Cortex of kidney (tissue), 1 donor: ENCODE data around the gene TBC1D4.

Experiments
- DNase-seq: peaks from one replicate; lab custom pipeline; 2025; lab: John Stamatoyannopoulos, UW

The TBC1D4 gene

GRCh38 chr13:75485286-75486062, 3.5 kb upstream of the TBC1D4 start:
- DNase-seq, result no peak

- DNase-seq, result no peak
Observed at GRCh38 chr13:75482820-75483079, 781 bp upstream of the TBC1D4 start.

GRCh38 chr13:75481176-75482069, 546 bp downstream of the TBC1D4 start:
- no peak for DNase-seq

GRCh38 chr13:75480671-75481175, 1.2 kb downstream of the TBC1D4 start:
- DNase-seq, result peak; percentile 9

- no peak for DNase-seq
Observed at GRCh38 chr13:75479102-75479740, 2.7 kb downstream of the TBC1D4 start.

- no peak for DNase-seq
Observed at GRCh38 chr13:75478659-75479058, 3.3 kb downstream of the TBC1D4 start.

GRCh38 chr13:75474956-75475355, 7.0 kb downstream of the TBC1D4 start:
- no peak for DNase-seq

- DNase-seq, result no peak
Observed at GRCh38 chr13:75473468-75473867, 8.5 kb downstream of the TBC1D4 start.

- no peak for DNase-seq
Observed at GRCh38 chr13:75470676-75471075, 11.3 kb downstream of the TBC1D4 start.

GRCh38 chr13:75469047-75469446, 12.9 kb downstream of the TBC1D4 start:
- DNase-seq, result no peak

- no peak for DNase-seq
Observed at GRCh38 chr13:75468602-75469001, 13.4 kb downstream of the TBC1D4 start.

- no peak for DNase-seq
Observed at GRCh38 chr13:75468098-75468497, 13.9 kb downstream of the TBC1D4 start.

- DNase-seq, result no peak
Observed at GRCh38 chr13:75467040-75467728, 14.8 kb downstream of the TBC1D4 start.

- no peak for DNase-seq
Observed at GRCh38 chr13:75465236-75465635, 16.7 kb downstream of the TBC1D4 start.

GRCh38 chr13:75461314-75461713, 20.7 kb downstream of the TBC1D4 start:
- no peak for DNase-seq

GRCh38 chr13:75460644-75461043, 21.3 kb downstream of the TBC1D4 start:
- no peak for DNase-seq

- DNase-seq, result peak; percentile 8
Observed at GRCh38 chr13:75458696-75459422, 23.1 kb downstream of the TBC1D4 start.

GRCh38 chr13:75455962-75456361, 26.0 kb downstream of the TBC1D4 start:
- no peak for DNase-seq

GRCh38 chr13:75454497-75454896, 27.5 kb downstream of the TBC1D4 start:
- no peak for DNase-seq

GRCh38 chr13:75452564-75452963, 29.4 kb downstream of the TBC1D4 start:
- no peak for DNase-seq

- no peak for DNase-seq
Observed at GRCh38 chr13:75447493-75447892, 34.5 kb downstream of the TBC1D4 start.
